ENCODE data around the gene PAX7.

The PAX7 gene

DNA sequence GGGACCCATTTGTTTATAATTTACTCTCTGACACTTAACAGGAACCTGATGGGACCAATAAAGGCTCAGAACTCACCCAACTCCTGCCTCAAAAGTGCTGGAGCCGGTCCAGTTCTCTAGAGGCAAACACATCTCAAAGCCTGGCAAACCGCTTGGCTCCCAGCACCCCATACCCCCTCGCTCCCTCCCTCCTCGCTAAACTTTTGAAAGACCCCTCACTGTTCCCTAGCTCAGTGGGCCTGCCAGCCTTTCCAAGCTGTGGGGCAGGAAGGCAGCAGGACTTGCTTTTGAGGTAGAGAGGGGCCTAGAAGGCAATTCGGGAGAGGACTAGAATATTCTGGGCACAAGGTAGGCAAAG, 40.2 kb downstream of the PAX7 start:
- no peak for DNase-seq (ENCODE audit: low read depth)
- H3K4me3 ChIP-seq (ENCODE audit: control insufficient read depth, low read depth, low read length), result no peak overlapping the region
- TF ChIP-seq CTCF (IDR thresholded peaks at IDR 0.05; ENCODE audit: control insufficient read depth, insufficient read depth, low read depth, low read length, missing control alignments), result no peak

DNA sequence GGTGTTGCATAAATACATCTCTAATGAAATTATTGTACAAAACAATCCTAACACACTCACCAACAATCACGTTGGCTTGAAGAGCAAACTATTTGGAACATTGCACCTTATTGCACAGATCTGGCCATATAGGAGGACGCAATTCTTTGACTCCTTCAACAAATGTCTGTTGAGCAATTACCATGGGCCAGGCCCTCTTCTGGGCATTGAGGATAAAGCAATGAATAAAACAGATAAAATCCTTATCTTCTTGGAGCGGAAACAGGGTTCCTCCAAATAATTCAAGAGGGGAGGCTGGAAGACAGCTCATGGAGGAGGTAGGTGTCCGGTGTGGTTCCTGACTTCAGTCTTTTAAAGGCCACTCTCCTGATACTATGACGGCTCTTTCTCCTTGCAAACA, 43.3 kb downstream of the PAX7 start:
- TF ChIP-seq CTCF (IDR thresholded peaks at IDR 0.05; ENCODE audit: control insufficient read depth, insufficient read depth, low read depth, low read length, missing control alignments), result peak; percentile 13
- H3K4me3 ChIP-seq (ENCODE audit: control insufficient read depth, low read depth, low read length), result no peak overlapping the region
- DNase-seq (ENCODE audit: low read depth), result no peak

DNA sequence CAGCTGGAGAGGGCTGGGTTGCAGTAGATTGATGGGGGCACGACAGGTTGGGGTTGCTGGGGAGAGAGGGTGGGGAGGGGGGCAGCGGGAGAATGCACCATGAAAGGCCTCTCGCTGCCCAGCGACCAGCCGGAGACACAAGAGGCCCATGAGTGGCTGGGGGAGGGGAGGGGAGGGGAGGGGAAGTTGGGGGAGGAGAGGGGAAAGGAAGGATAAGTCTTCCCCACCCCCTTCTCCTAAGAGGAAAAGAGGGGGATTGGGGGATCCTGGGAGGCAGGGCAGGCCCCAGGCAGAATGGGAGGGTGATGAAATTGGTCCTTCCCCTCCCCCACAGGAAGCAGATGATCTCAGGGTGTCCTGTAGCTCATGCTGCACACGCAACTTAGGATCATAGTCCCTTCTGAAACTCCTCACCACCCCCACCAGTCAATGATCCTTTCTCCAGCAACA, 45.7 kb downstream of the PAX7 start:
- no peak for DNase-seq (ENCODE audit: low read depth)
- TF ChIP-seq CTCF (IDR thresholded peaks at IDR 0.05; ENCODE audit: control insufficient read depth, insufficient read depth, low read depth, low read length, missing control alignments), result no peak
- H3K4me3 ChIP-seq (ENCODE audit: control insufficient read depth, low read depth, low read length), result no peak overlapping the region

- peak; percentile 59 for TF ChIP-seq CTCF (IDR thresholded peaks at IDR 0.05; ENCODE audit: control insufficient read depth, insufficient read depth, low read depth, low read length, missing control alignments)
- DNase-seq (ENCODE audit: low read depth), result no peak
- no peak overlapping the region for H3K4me3 ChIP-seq (ENCODE audit: control insufficient read depth, low read depth, low read length)
Measured at GRCh38 chr1:18681423-18681835, 50.8 kb downstream of the PAX7 start.

DNA sequence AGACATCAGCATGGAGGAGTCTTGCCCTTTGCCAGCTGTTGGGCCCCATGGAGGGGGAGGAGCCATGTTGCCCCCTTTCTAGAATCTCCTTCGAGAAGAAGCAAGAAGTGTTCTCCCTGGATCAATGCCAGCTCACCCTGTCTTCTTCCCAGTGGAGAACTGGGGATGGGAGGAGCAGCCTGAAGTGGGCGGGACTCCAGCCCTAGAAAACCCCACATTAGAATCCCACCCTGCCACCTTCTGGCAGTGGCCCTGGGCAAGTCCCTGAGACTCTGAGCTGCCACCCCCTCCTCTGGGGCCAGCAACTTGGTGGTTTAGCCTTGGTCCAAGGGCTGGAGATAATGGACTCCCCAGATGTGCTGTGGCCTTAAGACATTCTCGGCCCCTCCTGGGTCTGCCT, 51.7 kb downstream of the PAX7 start:
- H3K4me3 ChIP-seq (ENCODE audit: control insufficient read depth, low read depth, low read length), result no peak overlapping the region
- TF ChIP-seq CTCF (IDR thresholded peaks at IDR 0.05; ENCODE audit: control insufficient read depth, insufficient read depth, low read depth, low read length, missing control alignments), result no peak
- no peak for DNase-seq (ENCODE audit: low read depth)

- TF ChIP-seq CTCF (IDR thresholded peaks at IDR 0.05; ENCODE audit: control insufficient read depth, insufficient read depth, low read depth, low read length, missing control alignments), result no peak
- DNase-seq (ENCODE audit: low read depth), result no peak
- H3K4me3 ChIP-seq (ENCODE audit: control insufficient read depth, low read depth, low read length), result no peak overlapping the region
Measured at GRCh38 chr1:18684303-18684702, 53.7 kb downstream of the PAX7 start.

DNA sequence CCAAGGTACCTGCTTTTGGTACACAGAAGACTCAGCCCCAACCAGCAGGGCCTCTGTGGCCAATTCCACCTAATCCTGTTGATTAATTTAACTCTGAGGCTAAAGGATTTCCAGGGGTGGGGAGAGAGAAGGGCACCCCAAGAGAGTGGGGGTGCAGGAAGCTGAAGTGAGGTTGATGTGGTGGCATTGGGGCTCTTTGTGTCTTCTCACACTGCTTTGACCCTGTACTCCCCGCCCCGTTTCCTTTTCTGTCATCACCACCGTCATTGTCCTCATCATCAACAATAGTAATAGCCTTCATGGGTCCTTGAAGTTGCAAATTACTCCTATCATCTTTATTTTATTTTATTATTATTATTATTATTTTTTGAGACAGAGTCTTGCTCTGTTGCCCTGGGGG, 55.9 kb downstream of the PAX7 start:
- no peak overlapping the region for H3K4me3 ChIP-seq (ENCODE audit: control insufficient read depth, low read depth, low read length)
- DNase-seq (ENCODE audit: low read depth), result no peak
- TF ChIP-seq CTCF (IDR thresholded peaks at IDR 0.05; ENCODE audit: control insufficient read depth, insufficient read depth, low read depth, low read length, missing control alignments), result no peak

Data from AG09309 (cell line).